KMS-11 (cell line): Measurements from ENCODE around the gene PAM16.

Source experiments
- H2AFZ ChIP-seq: fragments of 200-600 bp; sonication (generic); 2 replicates; pipeline ENCODE4 v1.6.1; 2016; ENCODE audit warnings: antibody characterized with exemption, mixed run types, low read depth
- H3K27ac ChIP-seq: fragments of 200-600 bp; sonication (generic); 2 replicates; pipeline ENCODE4 v1.6.1; 2016; ENCODE audit warnings: mild to moderate bottlenecking, mixed run types
- H3K27me3 ChIP-seq: fragments of 200-600 bp; sonication (generic); 2 replicates; pipeline ENCODE4 v1.6.1; 2017; ENCODE audit warnings: mild to moderate bottlenecking, low read depth, mixed run types, moderate library complexity; ENCODE audit not compliant: insufficient read depth
- H3K36me3 ChIP-seq: fragments of 200-600 bp; sonication (generic); 2 replicates; pipeline ENCODE4 v1.6.1; 2017; ENCODE audit warnings: mild to moderate bottlenecking, mixed run types; ENCODE audit not compliant: insufficient read depth
- H3K4me1 ChIP-seq: fragments of 200-600 bp; sonication (generic); 2 replicates; pipeline ENCODE4 v1.6.1; 2016; ENCODE audit warnings: mild to moderate bottlenecking, low read depth, mixed run types; ENCODE audit not compliant: poor library complexity, severe bottlenecking
- H3K4me2 ChIP-seq: fragments of 200-600 bp; sonication (generic); 2 replicates; pipeline ENCODE4 v1.7.0; 2016; ENCODE audit warnings: mild to moderate bottlenecking, mixed run types
- H3K4me3 ChIP-seq: fragments of 200-600 bp; sonication (generic); IDR thresholded peaks from 2 replicates; pipeline ENCODE4 v1.6.1; 2017; ENCODE audit warnings: low read depth, low read length, mixed read lengths; ENCODE audit not compliant: insufficient read depth
- H3K79me2 ChIP-seq: fragments of 200-600 bp; sonication (generic); 2 replicates; pipeline ENCODE4 v1.6.1; 2016; ENCODE audit warnings: low read depth, mixed run types; ENCODE audit not compliant: insufficient read depth
- H3K9ac ChIP-seq: fragments of 200-600 bp; sonication (generic); 2 replicates; pipeline ENCODE4 v1.6.1; 2016; ENCODE audit warnings: mild to moderate bottlenecking, mixed run types
- H4K20me1 ChIP-seq: fragments of 200-600 bp; sonication (generic); 2 replicates; pipeline ENCODE4 v1.6.1; 2016; ENCODE audit warnings: mild to moderate bottlenecking, mixed run types; ENCODE audit not compliant: insufficient read depth
- TF ChIP-seq, protein P1 (sequence below): fragments of 200-600 bp; sonication (generic); conservative IDR thresholded peaks from 2 replicates; pipeline ENCODE4 v1.6.1; 2017; ENCODE audit warnings: low read depth, mild to moderate bottlenecking, antibody characterized with exemption, low read length, moderate library complexity, mixed read lengths

The PAM16 gene

DNA sequence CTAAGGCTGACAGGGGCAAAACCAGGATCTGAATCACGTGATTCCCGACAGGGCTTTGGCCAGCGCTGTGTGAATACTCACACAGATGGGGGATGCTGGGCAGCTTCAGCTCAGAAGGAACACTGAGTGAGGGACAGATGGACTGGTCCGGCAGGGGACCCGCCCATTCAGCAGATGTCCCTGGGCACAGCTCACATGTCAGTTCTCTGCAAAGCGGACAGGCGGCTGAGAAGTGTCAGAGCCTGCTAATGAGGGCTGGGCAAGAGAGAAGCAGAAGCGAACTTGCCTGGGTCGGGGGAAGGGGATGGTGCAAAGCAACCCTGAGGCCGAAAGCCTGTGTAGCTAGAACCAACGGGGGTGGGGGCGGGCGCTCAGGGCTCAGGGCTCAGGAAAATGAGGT is 47.1 kb downstream of the PAM16 start:
- no peaks in the 10 kb centered on the region for H4K20me1 ChIP-seq
- H3K9ac ChIP-seq, result no peak overlapping the region
- H3K27me3 ChIP-seq, result no peaks in the 10 kb centered on the region
- H3K36me3 ChIP-seq, result no peaks in the 10 kb centered on the region
- TF ChIP-seq, protein P1, sequence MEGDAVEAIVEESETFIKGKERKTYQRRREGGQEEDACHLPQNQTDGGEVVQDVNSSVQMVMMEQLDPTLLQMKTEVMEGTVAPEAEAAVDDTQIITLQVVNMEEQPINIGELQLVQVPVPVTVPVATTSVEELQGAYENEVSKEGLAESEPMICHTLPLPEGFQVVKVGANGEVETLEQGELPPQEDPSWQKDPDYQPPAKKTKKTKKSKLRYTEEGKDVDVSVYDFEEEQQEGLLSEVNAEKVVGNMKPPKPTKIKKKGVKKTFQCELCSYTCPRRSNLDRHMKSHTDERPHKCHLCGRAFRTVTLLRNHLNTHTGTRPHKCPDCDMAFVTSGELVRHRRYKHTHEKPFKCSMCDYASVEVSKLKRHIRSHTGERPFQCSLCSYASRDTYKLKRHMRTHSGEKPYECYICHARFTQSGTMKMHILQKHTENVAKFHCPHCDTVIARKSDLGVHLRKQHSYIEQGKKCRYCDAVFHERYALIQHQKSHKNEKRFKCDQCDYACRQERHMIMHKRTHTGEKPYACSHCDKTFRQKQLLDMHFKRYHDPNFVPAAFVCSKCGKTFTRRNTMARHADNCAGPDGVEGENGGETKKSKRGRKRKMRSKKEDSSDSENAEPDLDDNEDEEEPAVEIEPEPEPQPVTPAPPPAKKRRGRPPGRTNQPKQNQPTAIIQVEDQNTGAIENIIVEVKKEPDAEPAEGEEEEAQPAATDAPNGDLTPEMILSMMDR, result no peak
- peaks cover 24% of the 10 kb centered on the region for H3K4me1 ChIP-seq
- H3K4me2 ChIP-seq, result no peak overlapping the region
- H2AFZ ChIP-seq, result no peak overlapping the region
- no peak overlapping the region for H3K27ac ChIP-seq
- H3K4me3 ChIP-seq, result no peak overlapping the region
- H3K79me2 ChIP-seq, result peaks cover 7% of the 10 kb centered on the region; the same call in 1 of the 2 replicates

GRCh38 chr16:4301968-4302367 is 49.2 kb downstream of the PAM16 start:
- Histone ChIP-seq H4K20me1 (no peaks in the 10 kb centered on the region), H3K36me3 (no peaks in the 10 kb centered on the region), H3K79me2 (peaks cover 7% of the 10 kb centered on the region; the same call in 1 of the 2 replicates), H3K9ac (no peak overlapping the region), H3K4me1 (peaks cover 12% of the 10 kb centered on the region), H3K27me3 (no peaks in the 10 kb centered on the region), H3K4me2 (no peak overlapping the region), H2AFZ (no peak overlapping the region), H3K27ac (no peak overlapping the region), H3K4me3 (no peak overlapping the region)
- TF ChIP-seq, protein P1, result no peak

GRCh38 chr16:4301177-4301576 is 49.9 kb downstream of the PAM16 start:
- H3K27ac ChIP-seq, result no peak overlapping the region
- H3K9ac ChIP-seq, result no peak overlapping the region
- peaks cover 5% of the 10 kb centered on the region for H3K4me1 ChIP-seq
- H4K20me1 ChIP-seq, result no peaks in the 10 kb centered on the region
- no peaks in the 10 kb centered on the region for H3K36me3 ChIP-seq
- H3K4me3 ChIP-seq, result no peak overlapping the region
- no peak overlapping the region for H3K4me2 ChIP-seq
- TF ChIP-seq, protein P1, result no peak
- no peaks in the 10 kb centered on the region for H3K27me3 ChIP-seq
- 0 out of 2 replicates have a peak, but pooled peaks cover 4% of the 10 kb centered on the region for H3K79me2 ChIP-seq
- H2AFZ ChIP-seq, result no peak overlapping the region

DNA sequence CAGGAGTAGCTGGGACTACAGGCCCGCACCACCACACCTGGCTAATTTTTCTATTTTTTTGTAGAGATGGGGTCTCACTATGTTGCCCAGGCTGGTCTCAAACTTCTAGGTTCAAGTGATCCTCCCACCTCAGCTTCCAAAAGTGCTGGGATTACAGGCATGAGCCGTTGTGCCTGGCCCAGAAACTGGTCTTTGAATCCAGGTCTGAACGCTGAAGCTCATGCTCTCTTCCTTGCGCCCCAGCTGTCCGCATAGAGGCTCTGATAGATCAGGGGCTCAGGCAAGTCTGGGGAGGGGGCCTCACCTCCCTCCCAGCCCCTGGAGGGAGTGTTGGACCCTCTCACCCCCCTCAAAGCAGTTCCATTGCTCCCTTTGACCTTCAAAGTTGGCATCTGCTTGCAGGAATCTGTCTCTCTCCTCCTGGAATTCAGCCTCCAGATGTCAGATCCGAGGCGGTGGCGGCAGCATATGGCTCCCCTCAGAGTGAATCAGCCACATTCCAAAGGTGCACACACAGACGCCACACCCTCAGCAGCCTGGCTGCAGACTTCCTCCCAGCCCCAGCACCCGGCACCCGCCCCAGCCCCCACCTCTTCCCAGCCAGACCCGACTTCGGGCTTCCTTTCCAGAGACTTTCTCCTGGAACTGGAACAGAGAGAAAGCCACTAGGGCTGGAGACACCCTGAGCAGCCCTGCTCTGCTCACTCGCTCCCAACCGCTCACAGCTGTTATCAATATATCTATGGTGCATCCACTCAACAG is 52.2 kb downstream of the PAM16 start:
- TF ChIP-seq, protein P1, result no peak
- Histone ChIP-seq H3K4me2 (no peak overlapping the region), H3K27me3 (no peaks in the 10 kb centered on the region), H3K79me2 (no peaks in the 10 kb centered on the region), H3K27ac (no peak overlapping the region), H4K20me1 (no peaks in the 10 kb centered on the region), H3K4me1 (no peaks in the 10 kb centered on the region), H3K36me3 (no peaks in the 10 kb centered on the region), H2AFZ (no peak overlapping the region), H3K9ac (no peak overlapping the region), H3K4me3 (no peak overlapping the region)
